ENCODE results near the gene SNX4. TPM values are rescaled to one million over a fixed set of nuclear protein-coding genes. Genes with fewer than 3 reads are reported as not detected.
A peak's percentile ranks its signal among the peaks of the same experiment; 100 is the strongest.
"Not testable (repeated sequence)": the region's sequence is repeated elsewhere in the genome, so short reads cannot be mapped to it uniquely, and the experiment has no call there.

SNX4 gene
- total and polyA plus RNA-seq, 5 experiments from 2014 or later: 22.5 to 31.2 (median 24.5) TPM

- DNase-seq: no peak
- H3K27ac Mint-ChIP-seq: peak overlapping the region in 1 of 10 donors; percentile 22
- no peaks in the 10 kb centered on the region for H3K27me3 Mint-ChIP-seq
- H3K36me3 Mint-ChIP-seq: peaks cover 4 to 81% (median 26%) of the 10 kb centered on the region in 3 donors
- no peak overlapping the region for H3K4me3 Mint-ChIP-seq
- POLR2A ChIA-PET: no interaction called here
- no peak for ATAC-seq
- no peaks in the 10 kb centered on the region for H3K9me3 Mint-ChIP-seq
- H3K4me1 Mint-ChIP-seq: peaks cover 0 to 3% (median 1%) of the 10 kb centered on the region in 4 donors
Measured at GRCh38 chr3:125498630-125499029, 21.4 kb downstream of the SNX4 start.

GRCh38 chr3:125496701-125497100 is 23.3 kb downstream of the SNX4 start:
- H3K27ac Mint-ChIP-seq: no peak overlapping the region
- POLR2A ChIA-PET: interaction anchor here (0.6 kb wide), 1 partner anchor 17 kb away, joined by 3 read pairs; no protein-coding TSS in a partner anchor
- peaks cover 0 to 3% (median 1%) of the 10 kb centered on the region in 4 donors for H3K4me1 Mint-ChIP-seq
- DNase-seq (no peak), ATAC-seq (no peak)
- H3K27me3 Mint-ChIP-seq: no peaks in the 10 kb centered on the region
- peaks cover 4 to 78% (median 29%) of the 10 kb centered on the region in 3 donors for H3K36me3 Mint-ChIP-seq
- H3K4me3 Mint-ChIP-seq: no peak overlapping the region
- H3K9me3 Mint-ChIP-seq: no peaks in the 10 kb centered on the region

DNA sequence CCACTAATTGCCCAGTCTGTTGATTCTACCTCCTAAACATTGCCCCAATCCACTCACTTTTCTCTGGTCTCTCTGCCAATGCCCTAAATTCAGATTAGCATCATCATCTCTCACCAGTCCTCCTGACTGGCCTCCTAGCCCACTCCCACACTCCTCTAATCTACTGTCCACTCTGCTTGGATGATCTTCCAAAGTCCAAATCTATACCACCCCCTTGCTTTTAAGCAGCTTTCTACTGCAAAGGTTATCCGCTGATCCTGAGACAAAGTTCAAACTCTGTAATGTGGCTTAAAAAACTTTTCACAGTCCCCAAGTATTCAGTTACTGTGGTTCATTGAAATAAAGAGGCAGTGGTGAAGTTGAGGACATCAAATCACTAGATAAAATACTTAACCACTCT is 37.6 kb downstream of the SNX4 start:
- ATAC-seq (no peak), DNase-seq (no peak)
- Mint-ChIP-seq H3K27me3 (no peaks in the 10 kb centered on the region), H3K36me3 (peaks cover 0 to 48% (median 19%) of the 10 kb centered on the region in 3 donors), H3K4me3 (no peak overlapping the region), H3K4me1 (peaks cover 0 to 2% (median 0%) of the 10 kb centered on the region in 4 donors), H3K9me3 (no peaks in the 10 kb centered on the region), H3K27ac (no peak overlapping the region)
- POLR2A ChIA-PET: no interaction called here

GRCh38 chr3:125481786-125482185 is 38.2 kb downstream of the SNX4 start:
- ATAC-seq (no peak), DNase-seq (no peak)
- POLR2A ChIA-PET: no interaction called here
- H3K4me1 Mint-ChIP-seq: peaks cover 0 to 2% (median 0%) of the 10 kb centered on the region in 4 donors
- no peaks in the 10 kb centered on the region for H3K27me3 Mint-ChIP-seq
- peaks cover 0 to 50% (median 22%) of the 10 kb centered on the region in 3 donors for H3K36me3 Mint-ChIP-seq
- no peak overlapping the region for H3K27ac Mint-ChIP-seq
- no peak overlapping the region for H3K4me3 Mint-ChIP-seq
- no peaks in the 10 kb centered on the region for H3K9me3 Mint-ChIP-seq

DNA sequence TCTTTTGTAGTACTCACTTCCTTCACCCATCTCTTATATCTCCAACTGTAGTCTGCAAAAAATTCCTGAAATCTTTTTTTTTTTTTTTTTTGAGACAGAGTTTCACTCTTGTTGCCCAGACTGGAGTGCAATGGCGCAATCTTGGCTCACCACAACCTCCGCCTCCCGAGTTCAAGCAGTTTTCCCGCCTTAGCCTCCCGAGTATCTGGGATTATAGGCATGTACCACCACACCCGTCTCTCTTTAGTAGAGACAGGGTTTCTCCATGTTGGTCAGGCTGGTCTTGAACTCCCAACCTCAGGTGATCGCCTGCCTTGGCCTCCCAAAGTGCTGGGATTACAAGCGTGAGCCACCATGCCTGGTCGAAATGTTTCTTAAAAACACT is 38.6 kb downstream of the SNX4 start:
- H3K27me3 Mint-ChIP-seq, H3K27ac Mint-ChIP-seq, H3K9me3 Mint-ChIP-seq, H3K4me3 Mint-ChIP-seq, DNase-seq, ATAC-seq, H3K4me1 Mint-ChIP-seq: not testable (repeated sequence)
- POLR2A ChIA-PET: interaction anchor here (0.7 kb wide), 1 partner anchor 19 kb away, joined by 6 read pairs; no protein-coding TSS in a partner anchor
- H3K36me3 Mint-ChIP-seq: peaks cover 0 to 51% (median 23%) of the 10 kb centered on the region in 3 donors

DNA sequence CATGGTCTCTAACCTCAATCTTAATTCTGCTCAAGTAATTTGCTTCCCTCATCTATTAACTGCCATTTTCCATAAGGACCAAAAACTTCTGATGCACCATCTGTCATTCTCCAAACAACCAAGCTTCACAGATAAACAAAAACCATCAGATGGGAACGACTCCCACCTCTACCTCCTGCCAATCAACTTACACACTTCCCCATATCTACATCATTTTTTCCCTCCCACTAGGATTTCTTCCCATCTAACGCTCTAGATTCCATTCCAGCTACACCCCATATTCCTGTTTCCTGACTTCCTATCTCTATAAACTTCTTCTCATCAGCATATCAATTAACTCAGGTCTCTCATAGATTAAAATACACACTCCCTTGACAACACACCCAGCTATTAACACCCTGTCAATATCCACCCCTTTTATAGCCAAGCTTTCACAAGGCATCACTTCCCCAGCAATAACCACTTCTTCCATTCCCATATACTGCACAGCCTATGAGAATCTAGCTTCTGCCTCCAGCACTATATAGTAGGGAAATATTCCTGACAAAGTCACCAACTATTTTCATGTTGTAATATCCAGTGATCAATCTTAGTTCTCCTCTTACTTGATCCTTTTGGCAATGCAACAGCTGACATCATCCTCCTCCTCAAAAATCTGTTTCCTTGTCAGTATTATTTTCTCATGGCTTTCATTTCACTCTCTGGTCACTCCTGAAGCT is 39.2 kb downstream of the SNX4 start:
- Mint-ChIP-seq H3K27ac (no peak overlapping the region), H3K27me3 (no peaks in the 10 kb centered on the region), H3K9me3 (no peaks in the 10 kb centered on the region), H3K4me3 (no peak overlapping the region), H3K36me3 (peaks cover 0 to 51% (median 22%) of the 10 kb centered on the region in 3 donors), H3K4me1 (peaks cover 0 to 2% (median 0%) of the 10 kb centered on the region in 4 donors)
- DNase-seq: no peak
- POLR2A ChIA-PET: interaction anchor here (0.7 kb wide), 1 partner anchor 18 kb away, joined by 6 read pairs; no protein-coding TSS in a partner anchor
- no peak for ATAC-seq

GRCh38 chr3:125479091-125479490 is 40.9 kb downstream of the SNX4 start:
- H3K27me3 Mint-ChIP-seq: no peaks in the 10 kb centered on the region
- H3K4me3 Mint-ChIP-seq: no peak overlapping the region
- peak overlapping the region in 1 of 10 donors; percentile 33 for H3K27ac Mint-ChIP-seq
- POLR2A ChIA-PET: no interaction called here
- H3K36me3 Mint-ChIP-seq: peaks cover 0 to 56% (median 18%) of the 10 kb centered on the region in 3 donors
- DNase-seq (no peak), ATAC-seq (no peak)
- H3K9me3 Mint-ChIP-seq: no peaks in the 10 kb centered on the region
- H3K4me1 Mint-ChIP-seq: peaks cover 0 to 2% (median 0%) of the 10 kb centered on the region in 4 donors

GRCh38 chr3:125478326-125478725 is 41.7 kb downstream of the SNX4 start:
- POLR2A ChIA-PET: no interaction called here
- H3K4me3 Mint-ChIP-seq: no peak overlapping the region
- H3K9me3 Mint-ChIP-seq: no peaks in the 10 kb centered on the region

GRCh38 chr3:125477701-125478100 is 42.3 kb downstream of the SNX4 start:
- Mint-ChIP-seq H3K9me3 (no peaks in the 10 kb centered on the region), H3K4me1 (peaks cover 0 to 3% (median under 1%) of the 10 kb centered on the region in 4 donors), H3K27ac (peak overlapping the region in 1 of 10 donors; percentile 26), H3K4me3 (no peak overlapping the region), H3K36me3 (peaks cover 0 to 66% (median 26%) of the 10 kb centered on the region in 3 donors), H3K27me3 (no peaks in the 10 kb centered on the region)
- no peak for ATAC-seq
- DNase-seq: no peak
- POLR2A ChIA-PET: no interaction called here

More at GRCh38 chr3:125478326-125478725, 41.7 kb downstream of the SNX4 start:
- H3K4me1 Mint-ChIP-seq: peaks cover 0 to 3% (median under 1%) of the 10 kb centered on the region in 4 donors
- DNase-seq (no peak), ATAC-seq (no peak)
- no peaks in the 10 kb centered on the region for H3K27me3 Mint-ChIP-seq
- H3K36me3 Mint-ChIP-seq: peaks cover 0 to 61% (median 22%) of the 10 kb centered on the region in 3 donors
- no peak overlapping the region for H3K27ac Mint-ChIP-seq

- POLR2A ChIA-PET: no interaction called here
- no peak overlapping the region for H3K27ac Mint-ChIP-seq
- peaks cover 4 to 83% (median 43%) of the 10 kb centered on the region in 3 donors for H3K36me3 Mint-ChIP-seq
- H3K27me3 Mint-ChIP-seq: no peaks in the 10 kb centered on the region
- no peak for DNase-seq
- peaks cover 0 to 2% (median under 1%) of the 10 kb centered on the region in 4 donors for H3K4me1 Mint-ChIP-seq
- no peak for ATAC-seq
- no peak overlapping the region for H3K4me3 Mint-ChIP-seq
- no peaks in the 10 kb centered on the region for H3K9me3 Mint-ChIP-seq
Measured at GRCh38 chr3:125470671-125471070, 49.3 kb downstream of the SNX4 start.

DNA sequence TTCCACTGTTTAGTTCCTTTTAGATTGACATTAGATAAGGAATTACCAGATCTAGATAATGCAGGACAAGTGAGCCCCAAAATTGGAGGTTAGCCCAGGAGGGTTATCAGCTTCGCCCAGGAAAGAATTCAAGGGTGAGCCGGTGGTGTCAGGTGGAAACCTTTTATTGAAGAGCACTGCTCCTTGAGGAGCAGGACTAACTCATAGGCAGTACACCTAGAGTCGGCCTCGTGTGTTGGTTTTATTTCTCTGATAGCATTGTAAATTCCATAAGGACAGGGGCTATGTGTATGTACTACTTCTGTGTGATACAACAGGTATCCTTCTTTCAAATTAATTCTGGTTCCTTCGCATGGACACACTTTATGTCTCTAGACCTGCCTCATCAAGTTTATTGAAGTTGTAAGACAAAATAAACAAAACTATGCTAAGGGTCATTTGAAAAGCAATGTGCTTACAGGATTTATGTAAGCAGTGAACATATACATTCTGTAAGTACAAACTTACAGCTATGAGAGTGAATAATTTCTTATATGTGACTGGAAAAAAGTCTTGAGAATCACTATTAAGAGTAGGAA is 57.2 kb downstream of the SNX4 start:
- ATAC-seq (no peak), DNase-seq (no peak)
- no peaks in the 10 kb centered on the region for H3K27me3 Mint-ChIP-seq
- POLR2A ChIA-PET: interaction anchor here (0.6 kb wide), 2 partner anchors 18 to 641 kb away, joined by 5 to 6 read pairs; no protein-coding TSS in a partner anchor
- peaks cover 0 to 79% (median 17%) of the 10 kb centered on the region in 3 donors for H3K36me3 Mint-ChIP-seq
- H3K4me3 Mint-ChIP-seq: no peak overlapping the region
- H3K27ac Mint-ChIP-seq: peak overlapping the region in 2 of 10 donors; percentile 1 to 77
- H3K4me1 Mint-ChIP-seq: no peaks in the 10 kb centered on the region
- no peaks in the 10 kb centered on the region for H3K9me3 Mint-ChIP-seq

- H3K27me3 Mint-ChIP-seq: no peaks in the 10 kb centered on the region
- no peaks in the 10 kb centered on the region for H3K4me1 Mint-ChIP-seq
- DNase-seq: no peak
- peaks cover 0 to 77% (median 11%) of the 10 kb centered on the region in 3 donors for H3K36me3 Mint-ChIP-seq
- H3K27ac Mint-ChIP-seq: peak overlapping the region in 1 of 10 donors; percentile 54
- H3K4me3 Mint-ChIP-seq: no peak overlapping the region
- no peak for ATAC-seq
- no peaks in the 10 kb centered on the region for H3K9me3 Mint-ChIP-seq
- POLR2A ChIA-PET: interaction anchor here (0.7 kb wide), 1 partner anchor 59 kb away, joined by 3 read pairs; no protein-coding TSS in a partner anchor
Measured at GRCh38 chr3:125461896-125462295, 58.1 kb downstream of the SNX4 start.

DNA sequence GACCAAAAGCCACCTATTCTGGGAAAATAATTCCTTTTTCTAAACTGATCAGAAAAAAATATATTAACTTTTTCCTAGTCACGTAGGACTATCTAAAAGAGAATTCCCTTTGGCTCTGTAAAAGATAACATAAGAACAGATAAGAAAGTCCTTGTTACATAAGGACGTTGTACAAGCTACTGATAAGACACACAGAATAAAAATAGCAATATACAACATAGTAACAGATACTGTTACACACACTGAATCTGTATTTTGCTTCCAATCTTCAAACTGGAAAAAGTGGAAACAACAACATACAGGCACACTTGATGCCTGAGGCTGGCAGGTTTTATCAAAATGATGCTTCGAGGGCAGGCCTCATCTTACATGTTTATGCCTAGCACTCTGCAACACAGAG is 59.8 kb downstream of the SNX4 start:
- DNase-seq: no peak

More for the DNA sequence above, 59.8 kb downstream of the SNX4 start:
- Mint-ChIP-seq H3K4me3 (no peak overlapping the region), H3K9me3 (no peaks in the 10 kb centered on the region), H3K27ac (no peak overlapping the region), H3K27me3 (no peaks in the 10 kb centered on the region), H3K36me3 (peaks cover 0 to 84% (median 17%) of the 10 kb centered on the region in 3 donors), H3K4me1 (no peaks in the 10 kb centered on the region)
- POLR2A ChIA-PET: no interaction called here
- ATAC-seq: no peak

All from naive thymus-derived CD8-positive, alpha-beta T cell (primary cell).